ENCODE measurements around the gene SPATS2.

DNA sequence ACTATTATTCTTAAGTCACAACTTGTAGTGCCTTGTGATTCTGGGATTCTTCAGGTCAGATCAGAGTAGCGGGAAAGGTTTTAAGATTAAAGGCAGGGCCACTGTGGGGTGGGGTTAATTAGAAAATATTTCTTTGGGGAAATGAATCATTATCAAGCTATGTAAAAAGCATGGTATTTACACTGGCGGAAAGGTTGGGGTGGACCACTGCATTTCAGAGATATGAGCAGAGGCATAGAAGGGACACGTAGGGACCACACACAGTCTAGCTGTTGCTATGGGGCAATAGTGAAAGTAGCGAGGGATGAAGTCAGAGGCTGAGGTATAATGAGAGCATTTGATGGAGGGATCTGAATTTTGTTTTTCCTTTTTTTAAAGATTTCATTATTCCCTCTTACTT lies 139.9 kb downstream of the SPATS2 start:
- no peak for TF ChIP-seq CTCF (IDR thresholded peaks at IDR 0.05; ENCODE audit: low read length)
- no peak for TF ChIP-seq EZH2 (IDR thresholded peaks at IDR 0.05; ENCODE audit: borderline replicate concordance, low read length)

All from OCI-LY1 (cell line).